ENCODE measurements around the gene ZMIZ1.

Gene ZMIZ1

GRCh38 chr10:79311581-79312407 lies 243.0 kb downstream of the ZMIZ1 start:
- CTCF ChIA-PET, result interaction anchor here (0.7 kb wide), 1 partner anchor 845 kb away, joined by 3 read pairs; no protein-coding TSS in a partner anchor
- POLR2A ChIA-PET, result interaction anchor here (0.6 kb wide), 1 partner anchor 19 kb away, joined by 4 read pairs; no protein-coding TSS in a partner anchor
- Histone ChIP-seq H3K36me3 (ENCODE audit: control insufficient read depth in 2 of 2, insufficient read depth in 1 of 2, low read length in 2 of 2) (peaks cover 0 to 39% of the 10 kb centered on the region in 2 experiments; a peak in 1 of 3 replicates), H3K9me3 (ENCODE audit: control insufficient read depth, insufficient read depth, low read depth, low read length) (no peaks in the 10 kb centered on the region), H3K4me1 (ENCODE audit: control insufficient read depth, insufficient read depth, low read length) (no peaks in the 10 kb centered on the region), H3K27ac (ENCODE audit: extremely low read depth, low read depth, low read length) (no peak overlapping the region), H3K4me3 (ENCODE audit: low read depth, low read length) (no peak overlapping the region)
- TF ChIP-seq SP7 (tag by site-specific recombination; IDR thresholded peaks at IDR 0.05) (0 out of 2 replicates have a peak, but pooled peaks have one; percentile 29), ZNF202 (tag by site-specific recombination; IDR thresholded peaks at IDR 0.05; ENCODE audit: borderline replicate concordance) (no peak), KLF1 (tag by site-specific recombination; IDR thresholded peaks at IDR 0.05) (peak; percentile 60), ZSCAN18 (tag by site-specific recombination; IDR thresholded peaks at IDR 0.05) (no peak), ZNF146 (tag by site-specific recombination; IDR thresholded peaks at IDR 0.05) (no peak), EGR2 (tag by site-specific recombination; IDR thresholded peaks at IDR 0.05; ENCODE audit: low read depth) (0 out of 2 replicates have a peak, but pooled peaks have one; percentile 23), ZFHX2 (tag by site-specific recombination; conservative IDR thresholded peaks at IDR 0.05) (peak; percentile 49), ZNF169 (tag by site-specific recombination; IDR thresholded peaks at IDR 0.05) (no peak)

- no peaks in the 10 kb centered on the region for H3K4me1 ChIP-seq (ENCODE audit: control insufficient read depth, insufficient read depth, low read length)
- H3K4me3 ChIP-seq (ENCODE audit: low read depth, low read length), result no peak overlapping the region
- no peaks in the 10 kb centered on the region for H3K9me3 ChIP-seq (ENCODE audit: control insufficient read depth, insufficient read depth, low read depth, low read length)
- ChIA-PET POLR2A (no interaction called here), CTCF (interaction anchor here (0.7 to 0.8 kb wide), 2 partner anchors 10 to 844 kb away, joined by 3 to 4 read pairs; no protein-coding TSS in a partner anchor)
- peaks cover 0 to 32% of the 10 kb centered on the region in 2 experiments; a peak in 1 of 3 replicates for H3K36me3 ChIP-seq (ENCODE audit: control insufficient read depth in 2 of 2, insufficient read depth in 1 of 2, low read length in 2 of 2)
- no peak for TF ChIP-seq ZNF280C (tag by site-specific recombination; IDR thresholded peaks at IDR 0.05)
- peak; percentile 18; the same call in 1 of the 2 replicates for TF ChIP-seq EGR2 (tag by site-specific recombination; IDR thresholded peaks at IDR 0.05; ENCODE audit: low read depth)
- H3K27ac ChIP-seq (ENCODE audit: extremely low read depth, low read depth, low read length), result no peak overlapping the region
Measured at GRCh38 chr10:79312601-79313187, 243.9 kb downstream of the ZMIZ1 start.

- Histone ChIP-seq H3K4me1 (ENCODE audit: control insufficient read depth, insufficient read depth, low read length) (no peaks in the 10 kb centered on the region), H3K27ac (ENCODE audit: extremely low read depth, low read depth, low read length) (no peak overlapping the region), H3K9me3 (ENCODE audit: control insufficient read depth, insufficient read depth, low read depth, low read length) (no peaks in the 10 kb centered on the region), H3K4me3 (ENCODE audit: low read depth, low read length) (no peak overlapping the region), H3K36me3 (ENCODE audit: control insufficient read depth in 2 of 2, insufficient read depth in 1 of 2, low read length in 2 of 2) (peaks cover 0 to 25% of the 10 kb centered on the region in 2 experiments; a peak in 1 of 3 replicates)
- TF ChIP-seq ZNF155 (tag by site-specific recombination; IDR thresholded peaks at IDR 0.05), result no peak
- TF ChIP-seq ZBTB44 (tag by site-specific recombination; IDR thresholded peaks at IDR 0.05), result no peak
- no peak for TF ChIP-seq ZNF510 (tag by site-specific recombination; IDR thresholded peaks at IDR 0.05; ENCODE audit: insufficient replicate concordance)
- no peak for TF ChIP-seq ZNF121 (tag by site-specific recombination; IDR thresholded peaks at IDR 0.05)
- TF ChIP-seq PRDM4 (tag by site-specific recombination; IDR thresholded peaks at IDR 0.05), result no peak
- no peak for TF ChIP-seq ZNF670 (tag by site-specific recombination; IDR thresholded peaks at IDR 0.05; ENCODE audit: low read depth)
- TF ChIP-seq ZNF146 (tag by site-specific recombination; IDR thresholded peaks at IDR 0.05), result no peak
- TF ChIP-seq ZNF654 (tag by site-specific recombination; IDR thresholded peaks at IDR 0.05; ENCODE audit: low read depth), result no peak
- POLR2A ChIA-PET, result no interaction called here
- CTCF ChIA-PET, result interaction anchor here (0.8 kb wide), 1 partner anchor 9 kb away, joined by 4 read pairs; no protein-coding TSS in a partner anchor
Measured at GRCh38 chr10:79313320-79313719, 244.6 kb downstream of the ZMIZ1 start.

Measured in HEK293 (cell line).